Neutrophil (primary cell): ENCODE measurements around the gene AADACL4.
A peak's percentile ranks its signal among the peaks of the same experiment; 100 is the strongest.

ENCODE experiments used
- H3K27ac ChIP-seq: fragments of 200-600 bp; sonication (generic); 2 replicates; pipeline ENCODE4 v1.5.1; 2016; ENCODE audit warnings: mild to moderate bottlenecking, moderate library complexity
- H3K27me3 ChIP-seq: fragments of 200-600 bp; sonication (generic); 2 replicates; pipeline ENCODE4 v1.6.0; 2016; ENCODE audit warnings: mild to moderate bottlenecking
- H3K36me3 ChIP-seq: fragments of 200-600 bp; sonication (generic); 2 replicates; pipeline ENCODE4 v1.5.1; 2017
- H3K4me1 ChIP-seq, 2 experiments: fragments of 200-600 bp in 1 of 2; sonication (generic) in 1 of 2; 1 replicate in 1 of 2; 2 replicates in 1 of 2; pipeline versions ENCODE4 v1.5.1 to v1.6.1; 2013 to 2016; ENCODE audit warnings: low read depth in 1 of 2, low read length in 1 of 2, mild to moderate bottlenecking in 1 of 2, moderate library complexity in 1 of 2; ENCODE audit not compliant: control insufficient read depth in 1 of 2, insufficient read depth in 1 of 2
- H3K4me3 ChIP-seq, 2 experiments: fragments of 200-600 bp in 1 of 2; sonication (generic) in 1 of 2; 1 replicate in 1 of 2; 2 replicates in 1 of 2; pipeline ENCODE4 v1.5.1; 2013 to 2016; ENCODE audit warnings: low read depth in 1 of 2, low read length in 1 of 2, mild to moderate bottlenecking in 1 of 2, moderate library complexity in 1 of 2
- H3K9me3 ChIP-seq: fragments of 200-600 bp; sonication (generic); 2 replicates; pipeline ENCODE4 v1.5.1; 2016
- CTCF ChIP-seq: fragments of 200-600 bp; sonication (generic); IDR thresholded peaks from 2 replicates; pipeline ENCODE4 v1.5.1; 2016; ENCODE audit warnings: antibody characterized with exemption

Gene AADACL4

DNA sequence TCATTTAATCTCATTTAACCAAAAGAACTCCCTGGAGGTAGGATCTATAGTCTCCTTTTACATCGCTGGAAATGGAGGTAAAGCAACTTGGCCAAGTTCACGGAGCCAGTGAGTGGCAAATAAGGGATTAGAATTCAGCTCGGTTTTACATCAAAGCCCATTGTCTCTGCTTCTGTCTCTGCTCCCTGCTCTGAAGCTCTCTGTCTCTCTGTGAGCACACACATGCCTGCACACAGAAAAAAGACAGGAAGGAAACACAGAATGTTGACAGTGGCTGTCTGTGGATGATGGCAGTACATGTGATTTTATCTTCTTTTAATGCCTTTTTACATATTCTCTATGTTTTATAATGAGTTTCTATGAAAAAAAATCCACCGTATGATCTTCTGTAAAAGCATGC, 17.0 kb upstream of the AADACL4 start:
- no peaks in the 10 kb centered on the region for H3K36me3 ChIP-seq
- no peak overlapping the region for H3K4me3 ChIP-seq
- peaks cover 16 to 18% of the 10 kb centered on the region in 2 experiments for H3K4me1 ChIP-seq
- H3K27ac ChIP-seq, result no peak overlapping the region
- H3K27me3 ChIP-seq, result peaks cover 3% of the 10 kb centered on the region
- H3K9me3 ChIP-seq, result no peaks in the 10 kb centered on the region
- no peak for TF ChIP-seq CTCF

- Histone ChIP-seq H3K4me3 (no peak overlapping the region), H3K27ac (no peak overlapping the region), H3K9me3 (no peaks in the 10 kb centered on the region), H3K4me1 (peaks cover 20 to 22% of the 10 kb centered on the region in 2 experiments), H3K27me3 (no peaks in the 10 kb centered on the region), H3K36me3 (no peaks in the 10 kb centered on the region)
- TF ChIP-seq CTCF, result no peak
These were observed 16.6 kb upstream of the AADACL4 start for GRCh38 chr1:12627296-12627695.

DNA sequence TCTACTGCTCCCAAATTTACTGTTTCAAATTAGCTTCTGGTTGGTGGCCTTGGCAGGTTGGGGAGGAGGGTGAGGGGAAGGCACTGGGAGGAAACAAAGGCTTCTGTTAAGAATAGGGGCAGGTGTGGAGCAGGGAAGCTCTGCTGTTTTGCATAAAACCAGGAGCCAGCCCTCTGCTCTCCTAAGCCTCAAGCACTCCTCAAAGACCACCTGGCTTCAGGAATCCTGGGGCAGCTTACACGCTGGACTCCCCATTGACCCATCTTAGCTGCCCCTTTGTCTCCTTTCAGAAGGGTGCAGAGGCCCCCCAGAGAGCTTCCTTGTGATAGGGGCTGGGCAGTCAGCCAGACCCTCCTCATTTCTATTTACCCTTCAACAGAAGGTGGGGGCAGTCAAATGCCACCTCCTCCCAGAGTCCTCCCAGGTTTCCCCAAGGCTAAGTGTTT, 14.4 kb upstream of the AADACL4 start:
- H3K36me3 ChIP-seq, result no peaks in the 10 kb centered on the region
- H3K27ac ChIP-seq, result no peak overlapping the region
- peaks cover 25 to 27% of the 10 kb centered on the region in 2 experiments for H3K4me1 ChIP-seq
- no peaks in the 10 kb centered on the region for H3K9me3 ChIP-seq
- TF ChIP-seq CTCF, result no peak
- H3K27me3 ChIP-seq, result no peaks in the 10 kb centered on the region
- H3K4me3 ChIP-seq, result no peak overlapping the region

GRCh38 chr1:12629985-12630760, 13.7 kb upstream of the AADACL4 start:
- no peaks in the 10 kb centered on the region for H3K9me3 ChIP-seq
- peaks cover 3% of the 10 kb centered on the region for H3K27me3 ChIP-seq
- H3K36me3 ChIP-seq, result no peaks in the 10 kb centered on the region
- H3K27ac ChIP-seq, result no peak overlapping the region
- peaks cover 25 to 27% of the 10 kb centered on the region in 2 experiments for H3K4me1 ChIP-seq
- TF ChIP-seq CTCF, result no peak
- H3K4me3 ChIP-seq, result peak overlapping the region in 1 of 2 experiments; percentile 18

DNA sequence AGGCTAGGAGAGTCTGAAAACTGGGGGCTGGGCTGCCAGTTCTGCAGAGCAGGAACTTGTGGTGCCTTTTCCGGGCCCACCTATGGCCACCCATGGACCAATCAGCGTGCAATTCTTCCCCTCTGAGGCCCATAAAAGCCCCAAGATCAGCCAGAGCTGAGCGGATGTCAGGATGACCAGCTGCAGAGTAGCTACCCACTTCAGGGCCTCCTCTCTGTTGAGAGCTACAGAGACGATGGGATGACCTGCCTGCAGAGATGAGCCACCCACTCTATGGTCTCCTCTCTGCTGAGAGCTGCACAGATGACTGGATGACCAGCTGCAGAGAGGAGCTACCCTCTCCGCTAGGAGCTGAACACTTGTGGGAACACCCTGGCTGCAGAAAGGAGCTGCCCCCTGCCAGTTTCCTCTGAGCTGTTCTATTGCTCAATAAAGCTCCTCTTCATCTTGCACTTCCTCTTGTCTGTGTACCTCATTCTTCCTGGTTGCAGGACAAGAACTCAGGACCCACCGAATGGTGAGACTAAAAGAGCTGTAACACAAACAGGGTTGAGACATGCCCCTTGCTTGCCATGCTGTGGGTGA, 12.8 kb upstream of the AADACL4 start:
- H3K9me3 ChIP-seq, result no peaks in the 10 kb centered on the region
- peaks cover 5% of the 10 kb centered on the region for H3K27me3 ChIP-seq
- no peaks in the 10 kb centered on the region for H3K36me3 ChIP-seq
- no peak for TF ChIP-seq CTCF
- H3K4me3 ChIP-seq, result peak overlapping the region in 1 of 2 experiments; percentile 18
- H3K27ac ChIP-seq, result peak overlapping the region; percentile 47
- peaks cover 25 to 27% of the 10 kb centered on the region in 2 experiments for H3K4me1 ChIP-seq
